CD14-positive monocyte (primary cell): ENCODE measurements around the gene SNX8. TPM values are rescaled to one million over a fixed set of nuclear protein-coding genes. Genes with fewer than 3 reads are reported as not detected.

Source experiments
- DNase-seq, 3 donors: peaks; one replicate each; pipeline ENCODE4 v3.0.0-alpha.2; 2011 to 2022
- H2AFZ ChIP-seq: 2 replicates; pipeline ENCODE4 v1.6.0; 2012; ENCODE audit warnings: mild to moderate bottlenecking, low read depth, low read length, inconsistent platforms; ENCODE audit not compliant: insufficient read depth, poor library complexity, severe bottlenecking
- H3K27ac ChIP-seq, 2 donors: 1 replicate in 1 of 2; 2 replicates in 1 of 2; pipeline ENCODE4 v1.5.1; 2012 to 2013; ENCODE audit warnings: low read length in 2 of 2, control low read depth in 1 of 2, inconsistent platforms in 1 of 2, low read depth in 1 of 2, mild to moderate bottlenecking in 1 of 2
- H3K27me3 ChIP-seq, 2 donors: one replicate each; pipeline versions ENCODE4 v1.6.0 to v1.6.1; 2011 to 2013; ENCODE audit warnings: low read length in 2 of 2; ENCODE audit not compliant: control insufficient read depth in 2 of 2, insufficient read depth in 2 of 2
- H3K36me3 ChIP-seq, 2 donors: replicated peaks in 1 of 2; 1 replicate in 1 of 2; 2 replicates in 1 of 2; pipeline versions ENCODE4 v1.5.1 to v1.6.1; 2012 to 2013; ENCODE audit warnings: low read length in 2 of 2, control low read depth in 1 of 2, inconsistent platforms in 1 of 2, mild to moderate bottlenecking in 1 of 2; ENCODE audit not compliant: insufficient read depth in 2 of 2, control insufficient read depth in 1 of 2
- H3K4me1 ChIP-seq, 2 donors: 1 replicate in 1 of 2; 2 replicates in 1 of 2; pipeline versions ENCODE4 v1.5.1 to v1.6.1; 2012 to 2013; ENCODE audit warnings: low read length in 2 of 2, control low read depth in 1 of 2, inconsistent platforms in 1 of 2, mild to moderate bottlenecking in 1 of 2, moderate library complexity in 1 of 2; ENCODE audit not compliant: insufficient read depth in 2 of 2, control insufficient read depth in 1 of 2
- H3K4me2 ChIP-seq: replicated peaks from 2 replicates; pipeline ENCODE3; 2012; ENCODE audit warnings: low read length, moderate library complexity, mild to moderate bottlenecking; ENCODE audit not compliant: poor library complexity, severe bottlenecking; ENCODE audit errors: extremely low read depth
- H3K4me3 ChIP-seq, 3 experiments: fragments of 200-600 bp in 1 of 3; sonication (generic) in 1 of 3; replicated peaks in 1 of 3; 1 replicate in 2 of 3; 2 replicates in 1 of 3; pipeline ENCODE4 v1.5.1; 2011 to 2013; ENCODE audit warnings: low read length in 3 of 3, mild to moderate bottlenecking in 3 of 3, control low read depth in 2 of 3, low read depth in 2 of 3, inconsistent platforms in 1 of 3, moderate library complexity in 1 of 3
- H3K79me2 ChIP-seq: 2 replicates; pipeline ENCODE4 v1.6.0; 2012; ENCODE audit warnings: mild to moderate bottlenecking, control low read depth, inconsistent platforms, low read length, moderate library complexity; ENCODE audit not compliant: insufficient read depth
- H3K9ac ChIP-seq: 2 replicates; pipeline ENCODE4 v1.6.0; 2017; ENCODE audit warnings: low read length, mild to moderate bottlenecking; ENCODE audit not compliant: insufficient read depth, poor library complexity, severe bottlenecking
- H3K9me3 ChIP-seq, 2 donors: replicated peaks in 1 of 2; 1 replicate in 1 of 2; 2 replicates in 1 of 2; pipeline versions ENCODE4 v1.5.1 to v1.6.1; 2012 to 2013; ENCODE audit warnings: low read length in 2 of 2, control low read depth in 1 of 2; ENCODE audit not compliant: control insufficient read depth in 1 of 2, insufficient read depth in 1 of 2
- H4K20me1 ChIP-seq: 2 replicates; pipeline ENCODE4 v1.6.0; 2012; ENCODE audit warnings: mild to moderate bottlenecking, low read length, control low read depth, moderate library complexity; ENCODE audit not compliant: insufficient read depth
- H3K27ac Mint-ChIP-seq, 7 donors: one replicate each; pipeline ENCODE4 v1.8.0; 2020; ENCODE audit warnings: mild to moderate bottlenecking in 7 of 7, mixed read lengths in 7 of 7, moderate library complexity in 6 of 7, inconsistent platforms in 2 of 7
- H3K27me3 Mint-ChIP-seq, 3 donors: one replicate each; pipeline ENCODE4 v1.8.0; 2021 to 2022; ENCODE audit warnings: low read depth in 3 of 3, mild to moderate bottlenecking in 3 of 3, mixed read lengths in 3 of 3, moderate library complexity in 3 of 3, inconsistent platforms in 1 of 3
- H3K36me3 Mint-ChIP-seq, 2 donors: one replicate each; pipeline ENCODE4 v1.8.0; 2020; ENCODE audit warnings: mixed read lengths in 2 of 2, inconsistent platforms in 1 of 2, mild to moderate bottlenecking in 1 of 2
- H3K4me1 Mint-ChIP-seq: one replicate; pipeline ENCODE4 v1.8.0; 2020; ENCODE audit warnings: mild to moderate bottlenecking, mixed read lengths
- H3K4me3 Mint-ChIP-seq, 2 donors: one replicate each; pipeline ENCODE4 v1.8.0; 2020; ENCODE audit warnings: mild to moderate bottlenecking in 2 of 2, mixed read lengths in 2 of 2, moderate library complexity in 1 of 2
- H3K9me3 Mint-ChIP-seq, 7 donors: one replicate each; pipeline ENCODE4 v1.8.0; 2020 to 2022; ENCODE audit warnings: mixed read lengths in 7 of 7, mild to moderate bottlenecking in 6 of 7, moderate library complexity in 6 of 7, inconsistent platforms in 2 of 7
- WGBS: methylation state at CpG from one replicate; pipeline ENCODE4 v1.1.5; 2013; ENCODE audit warnings: missing lambda C conversion rate; ENCODE audit not compliant: insufficient coverage; 5-methylcytosine and 5-hydroxymethylcytosine counted together
- intact Hi-C, 2 donors: fragments of 100-400 bp; cut with micrococcal nuclease; formaldehyde crosslinking; loops; one replicate each; pipeline versions ENCODE4 v1.15.0 to v1.15.1; 2023
- polyA plus RNA-seq, 3 donors: library from polyadenylated mRNA; depleted of rRNA in 1 of 3; unstranded in 2 of 3; stranded (reverse) in 1 of 3; fragments of 300-500 nt in 2 of 3; fragments of >200 nt in 1 of 3; fragmentation: Illumina TruSeq in 2 of 3; gene quantifications; 1 replicate in 2 of 3; 2 replicates in 1 of 3; pipeline ENCODE4 v1.2.3, GENCODE V29; 2012 to 2021
- TF ChIP-seq, protein P1 (sequence below): fragments of 200-600 bp; IDR thresholded peaks from one replicate; pipeline ENCODE4 v1.8.0; 2022; ENCODE audit warnings: antibody characterized with exemption, mild to moderate bottlenecking

Gene SNX8
- polyA plus RNA-seq, 3 donors = 15.4 to 43.7 (median 41.9) TPM

DNA sequence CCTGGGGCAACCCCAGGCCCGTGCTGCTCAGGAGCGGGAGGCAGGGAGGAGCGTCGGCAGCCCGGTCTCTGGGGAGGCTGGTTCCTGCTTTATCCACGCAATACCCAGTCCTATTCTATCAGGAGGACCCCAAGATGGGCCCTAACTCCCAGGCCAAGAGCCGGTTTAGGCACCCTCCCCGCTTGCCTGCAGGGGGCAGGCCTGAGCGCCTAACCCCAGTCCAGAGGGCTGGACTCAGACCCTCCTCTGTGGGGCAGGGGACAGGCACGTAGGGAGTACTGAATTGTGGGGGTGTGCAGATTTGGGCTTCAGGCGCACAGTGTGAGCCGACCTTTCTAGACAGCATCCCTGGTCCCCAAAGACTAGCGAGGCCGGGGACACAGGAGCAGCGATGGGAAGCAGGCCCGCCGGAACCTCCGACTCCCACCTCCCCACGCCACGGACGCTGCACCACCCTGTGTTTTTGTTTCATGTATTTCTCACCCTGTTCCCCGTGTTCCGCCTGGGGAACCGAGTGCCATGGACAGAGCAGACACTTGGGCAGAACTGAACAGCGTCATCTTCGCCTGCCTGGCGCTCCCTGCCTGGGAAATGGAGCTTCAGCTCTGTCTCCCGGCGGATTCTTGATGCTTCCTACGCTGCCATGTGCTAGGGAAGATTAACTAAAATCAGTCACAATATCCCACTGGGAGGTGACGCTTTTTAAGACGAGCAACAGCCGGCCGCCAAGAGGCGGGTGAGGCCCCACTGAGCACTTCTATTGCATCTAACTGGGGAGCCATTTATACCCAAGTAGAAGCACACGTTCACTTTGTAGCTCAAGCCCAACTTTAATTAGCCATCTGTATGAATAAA, 66.9 kb downstream of the SNX8 start:
- Mint-ChIP-seq H3K4me3 (no peak overlapping the region), H3K27ac (no peak overlapping the region), H3K27me3 (peaks cover 0 to 3% (median 0%) of the 10 kb centered on the region in 3 donors), H3K36me3 (peaks cover 14 to 23% of the 10 kb centered on the region in 2 donors), H3K4me1 (peaks cover 65% of the 10 kb centered on the region), H3K9me3 (peaks cover 0 to 3% (median 0%) of the 10 kb centered on the region in 7 donors)
- WGBS = 94% methylated on average over 30 of the region's 36 CpGs
- TF ChIP-seq, protein P1, sequence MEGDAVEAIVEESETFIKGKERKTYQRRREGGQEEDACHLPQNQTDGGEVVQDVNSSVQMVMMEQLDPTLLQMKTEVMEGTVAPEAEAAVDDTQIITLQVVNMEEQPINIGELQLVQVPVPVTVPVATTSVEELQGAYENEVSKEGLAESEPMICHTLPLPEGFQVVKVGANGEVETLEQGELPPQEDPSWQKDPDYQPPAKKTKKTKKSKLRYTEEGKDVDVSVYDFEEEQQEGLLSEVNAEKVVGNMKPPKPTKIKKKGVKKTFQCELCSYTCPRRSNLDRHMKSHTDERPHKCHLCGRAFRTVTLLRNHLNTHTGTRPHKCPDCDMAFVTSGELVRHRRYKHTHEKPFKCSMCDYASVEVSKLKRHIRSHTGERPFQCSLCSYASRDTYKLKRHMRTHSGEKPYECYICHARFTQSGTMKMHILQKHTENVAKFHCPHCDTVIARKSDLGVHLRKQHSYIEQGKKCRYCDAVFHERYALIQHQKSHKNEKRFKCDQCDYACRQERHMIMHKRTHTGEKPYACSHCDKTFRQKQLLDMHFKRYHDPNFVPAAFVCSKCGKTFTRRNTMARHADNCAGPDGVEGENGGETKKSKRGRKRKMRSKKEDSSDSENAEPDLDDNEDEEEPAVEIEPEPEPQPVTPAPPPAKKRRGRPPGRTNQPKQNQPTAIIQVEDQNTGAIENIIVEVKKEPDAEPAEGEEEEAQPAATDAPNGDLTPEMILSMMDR = peak; percentile 79
- Histone ChIP-seq H3K9me3 (no peaks in the 10 kb centered on the region), H3K4me2 (no peak overlapping the region), H3K79me2 (peaks cover 13% of the 10 kb centered on the region), H3K27ac (no peak overlapping the region), H3K4me1 (peaks cover 66% of the 10 kb centered on the region in 2 donors), H3K4me3 (no peak overlapping the region), H2AFZ (no peak overlapping the region), H3K9ac (no peak overlapping the region), H4K20me1 (no peaks in the 10 kb centered on the region), H3K36me3 (peaks cover 0 to 2% of the 10 kb centered on the region in 2 donors), H3K27me3 (no peaks in the 10 kb centered on the region)
- no peak for DNase-seq
- intact Hi-C loops = loop anchor here (5.0 kb wide), 2 partner anchors 105 to 110 kb away; partner anchors contain the start of gene EIF3B (in 1 of the 2)

DNA sequence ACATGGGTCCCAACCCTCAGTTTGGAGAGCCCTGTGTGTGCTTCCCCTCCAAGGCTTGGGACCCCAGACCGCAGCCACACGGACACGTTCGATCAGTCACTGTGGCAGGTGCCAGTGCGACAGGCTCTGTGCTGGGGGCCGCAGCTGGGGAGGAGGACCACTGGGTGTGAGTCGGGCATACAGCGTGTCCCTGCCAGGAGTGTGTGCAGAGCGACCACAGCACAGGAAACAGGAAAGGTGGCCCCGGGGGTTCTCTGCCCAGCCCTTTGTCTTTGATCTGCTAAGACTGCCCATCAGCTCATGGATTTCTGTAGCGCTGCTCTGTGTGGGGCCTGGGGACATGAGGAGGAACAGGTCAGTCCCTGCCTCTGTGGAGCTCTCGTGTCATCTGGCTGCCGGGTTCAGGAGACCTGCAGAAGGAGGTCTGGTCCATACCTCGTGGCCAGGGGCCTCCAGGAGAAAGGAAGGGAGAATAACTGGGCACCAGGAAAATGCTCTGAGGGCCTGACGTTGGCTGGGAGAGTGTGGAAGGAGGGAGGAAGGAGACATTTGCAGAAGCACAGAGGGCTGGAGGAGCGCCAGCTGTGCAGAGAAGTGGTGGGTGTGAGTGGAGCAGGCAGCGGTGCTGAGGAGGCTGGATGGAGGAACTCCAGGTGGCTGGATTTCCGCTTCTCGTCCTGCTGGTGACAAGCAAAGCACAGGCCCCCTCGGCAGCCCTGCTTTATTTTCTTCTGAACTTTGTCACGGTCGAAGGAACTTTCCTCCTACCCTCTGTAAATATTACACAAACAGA, 68.2 kb downstream of the SNX8 start:
- no peaks in the 10 kb centered on the region for H3K27me3 ChIP-seq
- H3K27ac ChIP-seq = no peak overlapping the region
- H3K4me1 ChIP-seq = peaks cover 72 to 75% of the 10 kb centered on the region in 2 donors
- H3K27ac Mint-ChIP-seq = peak overlapping the region in 1 of 7 donors; percentile 23
- H3K9me3 Mint-ChIP-seq = peaks cover 0 to 3% (median 0%) of the 10 kb centered on the region in 7 donors
- peak overlapping the region; percentile 45 to 79 for H3K4me3 Mint-ChIP-seq
- WGBS = 10% methylated on average over 16 of the region's 22 CpGs
- peak overlapping the region; percentile 64 for H2AFZ ChIP-seq
- peaks cover 69% of the 10 kb centered on the region for H3K4me1 Mint-ChIP-seq
- H3K79me2 ChIP-seq = peaks cover 26% of the 10 kb centered on the region
- peak overlapping the region; percentile 23 for H3K9ac ChIP-seq
- peaks cover 0 to 3% (median 0%) of the 10 kb centered on the region in 3 donors for H3K27me3 Mint-ChIP-seq
- TF ChIP-seq, protein P1 = no peak
- H3K9me3 ChIP-seq = no peaks in the 10 kb centered on the region
- no peak overlapping the region for H3K4me3 ChIP-seq
- H3K4me2 ChIP-seq = peak overlapping the region; percentile 13
- H3K36me3 ChIP-seq = no peaks in the 10 kb centered on the region
- intact Hi-C loops = loop anchor here (5.0 kb wide), 2 partner anchors 106 to 111 kb away; partner anchors contain the start of gene EIF3B (in 1 of the 2)
- peak in 1 of 3 donors; percentile 28 for DNase-seq
- peaks cover 11 to 18% of the 10 kb centered on the region in 2 donors for H3K36me3 Mint-ChIP-seq
- no peaks in the 10 kb centered on the region for H4K20me1 ChIP-seq
